Loucy (cell line): ENCODE results near the gene DLL4.

ENCODE experiments used
- CTCF ChIP-seq: fragments of 200-600 bp; sonication (generic); conservative IDR thresholded peaks from 2 replicates; pipeline ENCODE4 v1.5.1; 2014; ENCODE audit warnings: mild to moderate bottlenecking, antibody characterized with exemption, low read length
- EZH2phosphoT487 ChIP-seq: fragments of 200-600 bp; IDR thresholded peaks from 2 replicates; pipeline ENCODE4 v1.6.1; 2018; ENCODE audit warnings: antibody characterized with exemption, mild to moderate bottlenecking, moderate library complexity, borderline replicate concordance

- TF ChIP-seq CTCF (no peak), EZH2phosphoT487 (no peak)
Measured at GRCh38 chr15:40956541-40956982, 27.4 kb downstream of the DLL4 start.
